Ishikawa (cell line): ENCODE results near the gene CDKN2A.

ENCODE experiments used
- MAX ChIP-seq: IDR thresholded peaks from 2 replicates; pipeline ENCODE4 v1.6.1; 2012
- NFIC ChIP-seq: IDR thresholded peaks from 2 replicates; pipeline ENCODE4 v1.6.1; 2012

- TF ChIP-seq NFIC (no peak), MAX (no peak)
Observed at GRCh38 chr9:21983561-21983935, 10.6 kb downstream of the CDKN2A start.
